Muscle layer of colon (tissue), 2 donors: ENCODE measurements around the gene CDH22.

ENCODE experiments used
- H3K27ac ChIP-seq: one replicate; pipeline ENCODE4 v1.7.0; 2013; ENCODE audit warnings: low read depth, mild to moderate bottlenecking, low read length, moderate library complexity
- H3K27me3 ChIP-seq, 2 donors: one replicate each; pipeline ENCODE4 v1.7.0; 2013; ENCODE audit warnings: low read length in 2 of 2, mild to moderate bottlenecking in 2 of 2; ENCODE audit not compliant: insufficient read depth in 2 of 2, control insufficient read depth in 1 of 2
- H3K36me3 ChIP-seq: one replicate; pipeline ENCODE4 v1.7.0; 2013; ENCODE audit warnings: mild to moderate bottlenecking, low read length; ENCODE audit not compliant: insufficient read depth
- H3K4me1 ChIP-seq: one replicate; pipeline ENCODE4 v1.7.0; 2013; ENCODE audit warnings: mild to moderate bottlenecking, low read length; ENCODE audit not compliant: insufficient read depth
- H3K4me3 ChIP-seq, 2 donors: one replicate each; pipeline ENCODE4 v1.7.0; 2013; ENCODE audit warnings: low read length in 2 of 2, low read depth in 1 of 2, mild to moderate bottlenecking in 1 of 2, moderate library complexity in 1 of 2
- H3K9ac ChIP-seq: one replicate; pipeline ENCODE4 v1.7.0; 2013; ENCODE audit warnings: low read length
- H3K9me3 ChIP-seq: one replicate; pipeline ENCODE4 v1.7.0; 2013; ENCODE audit warnings: mild to moderate bottlenecking, low read length
- donor health status: abdominal sarcoma.
- donor health status: Adenocarcinoma of cecum.

Gene CDH22

GRCh38 chr20:46260480-46260879, 47.8 kb downstream of the CDH22 start:
- Histone ChIP-seq H3K36me3 (no peaks in the 10 kb centered on the region), H3K27me3 (peaks cover 0 to 17% of the 10 kb centered on the region in 2 donors), H3K9ac (no peak overlapping the region), H3K9me3 (no peaks in the 10 kb centered on the region), H3K4me3 (no peak overlapping the region), H3K27ac (no peak overlapping the region), H3K4me1 (no peaks in the 10 kb centered on the region)

DNA sequence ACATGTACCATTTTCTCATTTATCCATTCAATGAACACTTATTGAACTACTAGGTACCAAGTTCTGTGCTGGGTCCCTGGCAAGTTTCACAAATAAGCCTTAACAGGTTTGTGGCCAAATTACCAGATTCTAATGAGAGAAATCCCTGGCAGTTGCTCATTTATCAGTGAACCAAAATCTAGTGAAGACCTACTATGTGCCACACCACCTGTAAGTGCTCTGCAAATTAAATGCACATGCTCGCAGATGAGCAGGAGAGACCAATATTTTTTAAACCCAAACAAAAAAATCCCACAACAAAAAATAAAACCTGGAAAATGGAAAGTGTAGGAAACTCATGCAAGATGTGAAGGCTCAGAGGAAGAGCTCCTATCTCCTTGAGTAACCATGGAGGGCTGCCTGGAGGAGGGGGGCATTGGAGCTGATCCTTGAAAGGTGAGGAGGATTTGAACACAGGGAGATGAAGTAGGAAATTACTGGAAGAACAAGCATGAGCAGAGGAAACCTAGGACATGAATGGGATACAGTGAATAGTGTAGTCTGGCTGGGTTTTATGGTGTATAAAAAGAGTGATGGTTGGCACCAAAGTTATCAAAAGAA, 48.9 kb downstream of the CDH22 start:
- no peak overlapping the region for H3K4me3 ChIP-seq
- no peak overlapping the region for H3K9ac ChIP-seq
- H3K36me3 ChIP-seq: no peaks in the 10 kb centered on the region
- peaks cover 0 to 13% of the 10 kb centered on the region in 2 donors for H3K27me3 ChIP-seq
- H3K27ac ChIP-seq: no peak overlapping the region
- no peaks in the 10 kb centered on the region for H3K4me1 ChIP-seq
- H3K9me3 ChIP-seq: no peaks in the 10 kb centered on the region

DNA sequence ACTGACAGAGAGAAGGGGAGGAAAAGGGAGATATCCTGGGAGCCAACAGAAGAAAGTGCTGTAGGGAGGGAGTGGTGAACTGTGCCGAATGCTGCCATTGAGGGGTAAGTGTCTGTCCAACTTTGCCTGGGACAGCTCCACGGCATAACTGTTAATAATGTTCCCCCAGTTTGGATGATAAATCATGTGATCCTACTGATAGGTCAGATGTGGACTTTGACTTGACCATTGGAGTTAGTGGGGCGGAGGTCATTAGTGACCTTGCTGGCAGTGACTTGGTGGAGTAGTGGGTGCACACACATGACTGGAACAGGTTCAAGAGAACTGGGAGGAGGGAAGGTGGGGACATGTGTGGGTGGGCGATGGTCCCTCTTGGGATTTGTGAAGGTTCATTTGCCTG, 50.4 kb downstream of the CDH22 start:
- Histone ChIP-seq H3K9ac (no peak overlapping the region), H3K4me3 (no peak overlapping the region), H3K4me1 (no peaks in the 10 kb centered on the region), H3K9me3 (no peaks in the 10 kb centered on the region), H3K36me3 (no peaks in the 10 kb centered on the region), H3K27me3 (peaks cover 4 to 12% of the 10 kb centered on the region in 2 donors), H3K27ac (no peak overlapping the region)

DNA sequence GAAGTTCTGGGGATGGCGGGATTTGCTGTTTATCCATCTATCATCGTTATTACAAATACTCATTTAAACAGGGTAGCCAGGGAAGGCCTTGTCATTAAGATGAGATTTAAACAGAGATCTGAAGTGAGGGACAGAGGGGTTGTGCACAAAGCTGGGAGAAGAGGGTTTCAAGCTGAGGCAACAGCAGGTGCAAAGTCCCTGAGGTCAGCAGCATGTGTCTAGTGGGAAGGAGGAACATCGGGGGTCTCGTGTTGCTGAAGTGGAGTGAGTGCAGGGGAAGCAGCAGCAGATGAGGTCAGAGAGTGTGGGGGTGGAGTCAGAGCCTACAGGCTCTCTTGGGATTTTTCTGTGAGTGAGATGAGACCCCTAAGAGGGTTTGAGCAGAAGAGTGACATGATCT, 52.0 kb downstream of the CDH22 start:
- Histone ChIP-seq H3K27ac (no peak overlapping the region), H3K9ac (no peak overlapping the region), H3K27me3 (peaks cover 12 to 24% of the 10 kb centered on the region in 2 donors), H3K4me1 (no peaks in the 10 kb centered on the region), H3K9me3 (no peaks in the 10 kb centered on the region), H3K36me3 (no peaks in the 10 kb centered on the region), H3K4me3 (no peak overlapping the region)

DNA sequence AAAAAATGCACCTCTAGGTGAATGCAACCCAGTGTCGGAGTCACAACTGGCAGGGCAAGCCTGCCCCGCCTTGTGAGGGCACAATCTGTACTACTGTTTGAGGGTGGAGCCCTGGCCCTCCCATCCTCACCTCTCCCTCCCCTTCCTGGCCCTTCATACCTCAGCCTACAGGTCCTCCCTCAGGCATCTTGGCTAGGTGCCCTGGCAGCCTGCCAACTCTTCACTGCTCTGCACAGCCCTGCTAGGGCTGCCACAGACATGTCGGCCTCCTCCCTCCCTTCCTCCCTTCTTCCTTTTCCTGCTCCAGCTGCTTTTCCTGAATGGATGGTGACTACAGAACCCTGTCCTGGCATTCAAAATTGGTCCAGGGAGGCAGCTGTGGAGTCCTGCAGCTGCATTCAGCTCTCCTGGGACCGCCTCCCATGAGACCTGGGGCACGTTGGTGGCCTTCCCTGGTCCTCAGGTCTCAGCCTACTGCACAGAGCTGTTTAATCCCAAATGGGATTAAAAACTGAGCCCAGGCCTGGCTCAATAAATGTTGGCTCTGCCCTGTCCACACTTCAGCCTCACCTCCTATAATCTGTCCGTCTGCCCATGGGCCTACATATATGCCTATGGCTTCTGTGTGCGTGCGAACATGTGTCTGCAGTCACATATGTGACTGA, 52.7 kb downstream of the CDH22 start:
- peaks cover 12 to 31% of the 10 kb centered on the region in 2 donors for H3K27me3 ChIP-seq
- H3K9me3 ChIP-seq: no peaks in the 10 kb centered on the region
- H3K4me3 ChIP-seq: no peak overlapping the region
- no peak overlapping the region for H3K27ac ChIP-seq
- H3K9ac ChIP-seq: no peak overlapping the region
- no peaks in the 10 kb centered on the region for H3K4me1 ChIP-seq
- no peaks in the 10 kb centered on the region for H3K36me3 ChIP-seq

DNA sequence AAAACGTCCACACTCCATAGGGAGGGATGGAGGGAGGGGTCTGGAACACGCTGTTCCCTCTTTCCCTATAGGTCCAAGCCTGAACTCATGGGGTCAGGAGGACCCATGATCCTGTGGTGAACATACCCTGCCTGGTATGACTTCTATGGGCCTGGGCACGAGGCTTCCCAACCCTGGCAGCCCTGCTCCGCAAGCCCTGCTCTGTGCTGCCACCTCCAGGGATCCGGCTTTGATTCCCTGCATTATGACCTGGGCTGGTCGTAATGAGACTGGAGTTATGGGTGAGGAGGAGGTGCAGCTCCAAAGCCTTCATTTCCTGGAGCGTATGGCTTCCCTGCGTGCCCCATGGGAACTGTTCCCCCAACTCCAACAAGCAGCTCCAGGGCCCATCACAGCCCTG, 54.9 kb downstream of the CDH22 start:
- no peak overlapping the region for H3K4me3 ChIP-seq
- no peak overlapping the region for H3K9ac ChIP-seq
- no peaks in the 10 kb centered on the region for H3K9me3 ChIP-seq
- no peak overlapping the region for H3K27ac ChIP-seq
- no peaks in the 10 kb centered on the region for H3K4me1 ChIP-seq
- H3K36me3 ChIP-seq: no peaks in the 10 kb centered on the region
- H3K27me3 ChIP-seq: peaks cover 12 to 42% of the 10 kb centered on the region in 2 donors

DNA sequence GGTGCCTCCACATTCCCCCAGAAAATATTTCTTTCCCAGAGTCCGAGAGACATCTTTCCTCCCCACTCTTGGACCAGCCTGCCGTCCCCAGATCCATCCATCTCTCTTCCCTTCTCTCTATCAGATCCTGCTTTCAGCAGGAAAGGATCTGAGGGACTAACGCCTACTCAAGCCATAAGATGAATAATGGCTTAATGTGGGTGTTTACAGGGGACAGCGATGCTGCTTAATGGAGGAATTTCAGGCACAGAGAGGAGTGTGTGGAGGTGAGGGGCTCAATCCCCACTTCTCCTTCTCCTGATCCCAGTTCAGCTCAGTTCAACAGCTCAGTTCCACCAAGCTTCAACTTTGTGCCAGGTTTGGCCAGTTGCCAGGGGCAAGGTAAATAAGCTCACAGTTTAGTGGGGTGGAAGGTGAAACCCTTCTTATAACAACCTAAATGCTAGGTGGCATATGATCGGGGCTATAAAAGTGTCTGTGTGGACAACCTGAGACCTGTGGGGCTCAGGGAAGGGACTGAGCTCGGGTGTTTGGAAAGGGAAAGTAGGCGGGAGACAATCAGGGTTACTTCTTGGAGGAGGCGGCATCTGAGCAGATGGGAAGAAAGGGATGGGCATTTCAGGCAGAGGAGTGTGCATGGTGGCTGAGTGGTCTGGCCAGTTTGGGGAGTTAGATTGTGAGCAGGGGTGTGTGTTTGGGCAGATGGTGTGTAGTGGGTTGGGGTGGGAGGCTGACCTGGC, 55.8 kb downstream of the CDH22 start:
- Histone ChIP-seq H3K27ac (no peak overlapping the region), H3K4me1 (no peaks in the 10 kb centered on the region), H3K9ac (no peak overlapping the region), H3K27me3 (peaks cover 20 to 49% of the 10 kb centered on the region in 2 donors), H3K9me3 (no peaks in the 10 kb centered on the region), H3K36me3 (no peaks in the 10 kb centered on the region), H3K4me3 (no peak overlapping the region)

DNA sequence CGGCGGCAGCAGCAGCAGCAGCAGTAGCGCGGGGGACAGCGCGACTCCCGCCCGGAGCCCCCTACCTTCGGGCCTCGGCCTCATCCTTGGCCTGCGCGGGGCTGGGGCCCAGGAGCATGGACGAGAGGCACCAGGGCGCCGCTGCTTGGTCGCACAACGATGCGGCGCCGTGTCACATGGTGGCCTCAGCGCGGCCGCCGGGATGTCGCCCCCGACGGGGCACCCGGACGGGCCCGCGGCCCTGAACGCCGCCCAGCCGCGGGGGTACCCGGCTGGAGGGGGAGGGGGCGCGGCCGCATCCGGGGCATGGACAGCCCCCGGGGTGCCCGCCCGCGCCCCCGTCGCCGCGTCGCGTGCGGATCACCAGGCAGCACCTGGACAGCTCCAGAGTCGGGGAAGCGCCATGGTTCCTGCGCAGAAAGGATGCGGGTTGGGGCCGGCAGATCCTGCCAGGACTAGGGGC, 57.1 kb downstream of the CDH22 start:
- H3K4me3 ChIP-seq: no peak overlapping the region
- no peaks in the 10 kb centered on the region for H3K4me1 ChIP-seq
- peaks cover 23 to 57% of the 10 kb centered on the region in 2 donors for H3K27me3 ChIP-seq
- no peaks in the 10 kb centered on the region for H3K36me3 ChIP-seq
- no peak overlapping the region for H3K9ac ChIP-seq
- no peaks in the 10 kb centered on the region for H3K9me3 ChIP-seq
- no peak overlapping the region for H3K27ac ChIP-seq

GRCh38 chr20:46250772-46251171, 57.5 kb downstream of the CDH22 start:
- Histone ChIP-seq H3K4me3 (no peak overlapping the region), H3K4me1 (no peaks in the 10 kb centered on the region), H3K9ac (no peak overlapping the region), H3K36me3 (no peaks in the 10 kb centered on the region), H3K27ac (no peak overlapping the region), H3K27me3 (peaks cover 23 to 57% of the 10 kb centered on the region in 2 donors), H3K9me3 (no peaks in the 10 kb centered on the region)

- Histone ChIP-seq H3K36me3 (no peaks in the 10 kb centered on the region), H3K27me3 (peaks cover 23 to 57% of the 10 kb centered on the region in 2 donors), H3K4me1 (no peaks in the 10 kb centered on the region), H3K9ac (no peak overlapping the region), H3K27ac (no peak overlapping the region), H3K4me3 (no peak overlapping the region), H3K9me3 (no peaks in the 10 kb centered on the region)
Observed at GRCh38 chr20:46249671-46250070, 58.6 kb downstream of the CDH22 start.

- no peaks in the 10 kb centered on the region for H3K36me3 ChIP-seq
- peaks cover 12 to 45% of the 10 kb centered on the region in 2 donors for H3K27me3 ChIP-seq
- no peak overlapping the region for H3K27ac ChIP-seq
Observed at GRCh38 chr20:46246559-46246958, 61.7 kb downstream of the CDH22 start.

More at GRCh38 chr20:46246559-46246958, 61.7 kb downstream of the CDH22 start:
- Histone ChIP-seq H3K4me1 (no peaks in the 10 kb centered on the region), H3K9me3 (no peaks in the 10 kb centered on the region), H3K4me3 (no peak overlapping the region), H3K9ac (no peak overlapping the region)
